ENCODE measurements around the gene LBX2. TPM values are rescaled to one million over a fixed set of nuclear protein-coding genes. Genes with fewer than 3 reads are reported as not detected.

Gene LBX2
- total and polyA plus RNA-seq, 2 experiments from 2014 or later: 0.24 to 0.57 TPM

Other genes starting within 250 kb of the LBX2 start
- 0.24 and 0.89 TPM in 2 replicates for gene SLC4A5, start 156.2 kb downstream of the LBX2 start, total RNA-seq (2014; rRNA removed; shearing (Covaris generic))
- 0.50 and 0.70 TPM in 2 replicates for gene SLC4A5, start 156.2 kb downstream of the LBX2 start, polyA plus RNA-seq (2016; fragmentation: Nextera tagmentation; extraction: Ambion mirVana)
- gene DCTN1, start 119.3 kb downstream of the LBX2 start, total RNA-seq (2014; rRNA removed; shearing (Covaris generic)): 131 and 145 TPM in 2 replicates
- 108 and 126 TPM in 2 replicates for gene DCTN1, start 119.3 kb downstream of the LBX2 start, polyA plus RNA-seq (2016; fragmentation: Nextera tagmentation; extraction: Ambion mirVana)
- gene C2orf81, start 78.0 kb downstream of the LBX2 start, total RNA-seq (2014; rRNA removed; shearing (Covaris generic)): 4.6 TPM in 2 replicates
- gene C2orf81, start 78.0 kb downstream of the LBX2 start, polyA plus RNA-seq (2016; fragmentation: Nextera tagmentation; extraction: Ambion mirVana): 3.7 and 3.8 TPM in 2 replicates
- 41.3 and 41.6 TPM in 2 replicates for gene WDR54, start 77.9 kb downstream of the LBX2 start, total RNA-seq (2014; rRNA removed; shearing (Covaris generic))
- 35.2 and 42.6 TPM in 2 replicates for gene WDR54, start 77.9 kb downstream of the LBX2 start, polyA plus RNA-seq (2016; fragmentation: Nextera tagmentation; extraction: Ambion mirVana)
- 42.8 and 50.0 TPM in 2 replicates for gene RTKN, start 57.7 kb downstream of the LBX2 start, total RNA-seq (2014; rRNA removed; shearing (Covaris generic))
- gene RTKN, start 57.7 kb downstream of the LBX2 start, polyA plus RNA-seq (2016; fragmentation: Nextera tagmentation; extraction: Ambion mirVana): 20.4 and 24.5 TPM in 2 replicates
- gene INO80B, start 44.5 kb downstream of the LBX2 start, total RNA-seq (2014; rRNA removed; shearing (Covaris generic)): 17.5 and 21.8 TPM in 2 replicates
- 5.1 and 6.1 TPM in 2 replicates for gene INO80B, start 44.5 kb downstream of the LBX2 start, polyA plus RNA-seq (2016; fragmentation: Nextera tagmentation; extraction: Ambion mirVana)
- gene WBP1, start 41.2 kb downstream of the LBX2 start, total RNA-seq (2014; rRNA removed; shearing (Covaris generic)): 52.4 and 64.4 TPM in 2 replicates
- 53.0 and 62.0 TPM in 2 replicates for gene WBP1, start 41.2 kb downstream of the LBX2 start, polyA plus RNA-seq (2016; fragmentation: Nextera tagmentation; extraction: Ambion mirVana)
- 56.5 and 61.6 TPM in 2 replicates for gene MOGS, start 34.2 kb downstream of the LBX2 start, total RNA-seq (2014; rRNA removed; shearing (Covaris generic))
- gene MOGS, start 34.2 kb downstream of the LBX2 start, polyA plus RNA-seq (2016; fragmentation: Nextera tagmentation; extraction: Ambion mirVana): 9.7 and 10.4 TPM in 2 replicates
- gene MRPL53, start 26.9 kb downstream of the LBX2 start, total RNA-seq (2014; rRNA removed; shearing (Covaris generic)): 7.7 and 8.2 TPM in 2 replicates
- 65.1 and 70.4 TPM in 2 replicates for gene MRPL53, start 26.9 kb downstream of the LBX2 start, polyA plus RNA-seq (2016; fragmentation: Nextera tagmentation; extraction: Ambion mirVana)
- 12.3 and 20.5 TPM in 2 replicates for gene CCDC142, start 16.6 kb downstream of the LBX2 start, total RNA-seq (2014; rRNA removed; shearing (Covaris generic))
- gene CCDC142, start 16.6 kb downstream of the LBX2 start, polyA plus RNA-seq (2016; fragmentation: Nextera tagmentation; extraction: Ambion mirVana): 5.1 and 5.8 TPM in 2 replicates
- gene TTC31, start 16.5 kb downstream of the LBX2 start, total RNA-seq (2014; rRNA removed; shearing (Covaris generic)): 29.2 and 29.6 TPM in 2 replicates
- gene TTC31, start 16.5 kb downstream of the LBX2 start, polyA plus RNA-seq (2016; fragmentation: Nextera tagmentation; extraction: Ambion mirVana): 13.1 and 15.8 TPM in 2 replicates
- gene PCGF1, start 8.1 kb upstream of the LBX2 start, total RNA-seq (2014; rRNA removed; shearing (Covaris generic)): 10.9 and 14.3 TPM in 2 replicates
- 13.1 and 13.4 TPM in 2 replicates for gene PCGF1, start 8.1 kb upstream of the LBX2 start, polyA plus RNA-seq (2016; fragmentation: Nextera tagmentation; extraction: Ambion mirVana)
- gene TLX2, start 14.8 kb upstream of the LBX2 start, total RNA-seq (2014; rRNA removed; shearing (Covaris generic)): 0.21 TPM in 1 of 2 replicates, not detected in the other
- 0.16 TPM in 1 of 2 replicates, not detected in the other for gene TLX2, start 14.8 kb upstream of the LBX2 start, polyA plus RNA-seq (2016; fragmentation: Nextera tagmentation; extraction: Ambion mirVana)
- gene DQX1, start 26.6 kb upstream of the LBX2 start, total RNA-seq (2014; rRNA removed; shearing (Covaris generic)): 0.52 and 0.74 TPM in 2 replicates
- 0.32 and 0.54 TPM in 2 replicates for gene DQX1, start 26.6 kb upstream of the LBX2 start, polyA plus RNA-seq (2016; fragmentation: Nextera tagmentation; extraction: Ambion mirVana)
- 89.4 and 105 TPM in 2 replicates for gene AUP1, start 30.1 kb upstream of the LBX2 start, total RNA-seq (2014; rRNA removed; shearing (Covaris generic))
- 98.7 and 101 TPM in 2 replicates for gene AUP1, start 30.1 kb upstream of the LBX2 start, polyA plus RNA-seq (2016; fragmentation: Nextera tagmentation; extraction: Ambion mirVana)
- 17.2 and 19.7 TPM in 2 replicates for gene HTRA2, start 30.3 kb upstream of the LBX2 start, total RNA-seq (2014; rRNA removed; shearing (Covaris generic))
- gene HTRA2, start 30.3 kb upstream of the LBX2 start, polyA plus RNA-seq (2016; fragmentation: Nextera tagmentation; extraction: Ambion mirVana): 17.8 and 19.5 TPM in 2 replicates
- gene LOXL3, start 54.3 kb upstream of the LBX2 start, total RNA-seq (2014; rRNA removed; shearing (Covaris generic)): 12.2 and 14.9 TPM in 2 replicates
- gene LOXL3, start 54.3 kb upstream of the LBX2 start, polyA plus RNA-seq (2016; fragmentation: Nextera tagmentation; extraction: Ambion mirVana): 4.4 and 4.7 TPM in 2 replicates
- gene DOK1, start 55.1 kb upstream of the LBX2 start, total RNA-seq (2014; rRNA removed; shearing (Covaris generic)): 14.6 and 15.5 TPM in 2 replicates
- gene DOK1, start 55.1 kb upstream of the LBX2 start, polyA plus RNA-seq (2016; fragmentation: Nextera tagmentation; extraction: Ambion mirVana): 3.4 and 3.9 TPM in 2 replicates
- gene M1AP, start 148.7 kb upstream of the LBX2 start, total RNA-seq (2014; rRNA removed; shearing (Covaris generic)): 5.2 and 12.1 TPM in 2 replicates
- gene M1AP, start 148.7 kb upstream of the LBX2 start, polyA plus RNA-seq (2016; fragmentation: Nextera tagmentation; extraction: Ambion mirVana): 2.8 and 5.1 TPM in 2 replicates
- 3.2 and 13.0 TPM in 2 replicates for gene SEMA4F, start 154.6 kb upstream of the LBX2 start, total RNA-seq (2014; rRNA removed; shearing (Covaris generic))
- gene SEMA4F, start 154.6 kb upstream of the LBX2 start, polyA plus RNA-seq (2016; fragmentation: Nextera tagmentation; extraction: Ambion mirVana): 1.5 and 2.2 TPM in 2 replicates